Upper lobe of left lung (tissue), 6 donors: Measurements from ENCODE around the gene CACNA2D1. TPM values are rescaled to one million over a fixed set of nuclear protein-coding genes. Genes with fewer than 3 reads are reported as not detected.

Experiments used
- ATAC-seq, 2 donors: fragments of 200-7000 bp; cut with Tn5 transposase; one replicate each; pipeline ENCODE4 v1.9.1; 2022; ENCODE audit warnings: mild to moderate bottlenecking in 2 of 2, moderate library complexity in 2 of 2; ENCODE audit not compliant: low FRiP score in 2 of 2
- DNase-seq, 2 donors: peaks; one replicate each; pipeline ENCODE4 v3.0.0-alpha.2; 2019 to 2020
- H3K27ac ChIP-seq, 4 donors: fragments of 200-600 bp; sonication (generic); one replicate each; pipeline ENCODE4 v1.5.1; 2016 to 2019
- H3K27me3 ChIP-seq, 4 donors: fragments of 200-600 bp; sonication (generic); one replicate each; pipeline ENCODE4 v1.5.1; 2017 to 2019
- H3K36me3 ChIP-seq, 4 donors: fragments of 200-600 bp; sonication (generic); one replicate each; pipeline ENCODE4 v1.5.1; 2016 to 2019
- H3K4me1 ChIP-seq, 4 donors: fragments of 200-600 bp; sonication (generic); one replicate each; pipeline ENCODE4 v1.5.1; 2018 to 2019
- H3K4me3 ChIP-seq, 4 donors: fragments of 200-600 bp; sonication (generic); one replicate each; pipeline ENCODE4 v1.5.1; 2017 to 2019; ENCODE audit warnings: mild to moderate bottlenecking in 2 of 4, moderate library complexity in 1 of 4
- H3K9me3 ChIP-seq, 4 donors: fragments of 200-600 bp; sonication (generic); one replicate each; pipeline ENCODE4 v1.5.1; 2018 to 2019
- EP300 ChIP-seq, 4 donors: sonication (generic); formaldehyde crosslinking; IDR thresholded peaks; one replicate each; pipeline ENCODE4 v1.5.1; 2017; ENCODE audit warnings: antibody characterized with exemption in 4 of 4, control low read depth in 2 of 4
- POLR2A ChIP-seq, 4 donors: fragments of 450-650 bp; IDR thresholded peaks; one replicate each; pipeline ENCODE4 v1.5.1; 2016 to 2017; ENCODE audit warnings: antibody characterized with exemption in 4 of 4, mild to moderate bottlenecking in 2 of 4
- POLR2AphosphoS5 ChIP-seq, 2 donors: sonication (generic); formaldehyde crosslinking; IDR thresholded peaks; one replicate each; pipeline ENCODE4 v1.5.1; 2017; ENCODE audit warnings: antibody characterized with exemption in 2 of 2
- WGBS, 2 donors: methylation state at CpG; one replicate each; pipeline ENCODE4 v1.1.5; 2017 to 2018; 5-methylcytosine and 5-hydroxymethylcytosine counted together
- total RNA-seq, 6 donors: library from RNA; depleted of rRNA in 4 of 6; stranded (reverse); fragments of >200 nt in 4 of 6; gene quantifications; one replicate each; pipeline versions ENCODE4 v1.1.0 to v1.2.1, GENCODE V29; 2016 to 2021
- TF ChIP-seq, protein P1 (sequence below), 6 experiments: fragments of 450-650 bp in 4 of 6; fragments of 200-600 bp in 2 of 6; sonication (generic) in 2 of 6; IDR thresholded peaks; one replicate each; pipeline ENCODE4 v1.5.1; 2016 to 2019; ENCODE audit warnings: antibody characterized with exemption in 6 of 6
- donor health status: DM: no; HTN: no; CAD: no; lungs with moderate emphysema.
- donor health status: DM: no; HTN: yes; CAD: no; lungs with severe emphysema.

Gene CACNA2D1
- total RNA-seq, 6 donors from 2014 or later, result 6.7 to 85.9 (median 9.6) TPM

DNA sequence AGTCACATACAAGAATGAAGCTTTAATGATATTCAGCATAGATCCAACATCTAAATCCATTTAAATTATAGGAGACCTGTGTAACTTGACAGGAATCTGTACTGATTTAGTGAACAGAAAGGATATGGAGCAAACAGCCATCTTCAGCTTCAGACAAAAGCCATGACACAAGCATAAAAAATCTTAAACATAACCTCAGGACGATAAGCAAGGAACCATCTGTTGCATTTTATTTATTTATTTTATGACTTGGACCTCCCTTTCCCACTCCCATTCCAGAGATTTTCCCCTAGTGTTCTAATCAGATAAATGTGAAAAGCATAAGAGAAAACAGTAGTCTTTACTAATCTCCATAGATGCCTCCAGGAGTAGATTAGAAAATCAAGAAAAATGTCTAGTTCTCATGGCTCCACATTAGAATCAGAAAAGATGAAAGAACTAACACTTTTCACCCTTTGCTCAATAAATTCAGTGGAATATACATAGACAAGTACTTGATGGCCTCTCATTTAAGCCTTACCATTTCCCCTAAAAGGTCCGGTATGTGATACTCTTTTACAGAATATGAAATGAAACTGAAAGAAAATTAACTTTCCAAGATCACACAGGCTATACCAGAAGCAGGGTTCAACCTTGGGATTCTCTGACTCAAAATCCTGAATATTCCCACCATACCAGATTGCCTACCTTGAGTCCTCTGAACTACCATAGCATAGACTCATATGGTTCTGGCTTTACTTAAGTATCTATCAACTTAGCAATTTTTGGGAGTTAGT is 15.2 kb downstream of the CACNA2D1 start:
- no peaks in the 10 kb centered on the region for H3K4me1 ChIP-seq
- no peaks in the 10 kb centered on the region for H3K27me3 ChIP-seq
- H3K27ac ChIP-seq, result no peak overlapping the region
- ATAC-seq, result no peak
- TF ChIP-seq POLR2AphosphoS5 (IDR thresholded peaks at IDR 0.05), result no peak
- TF ChIP-seq EP300 (IDR thresholded peaks at IDR 0.05), result no peak
- TF ChIP-seq, protein P1, sequence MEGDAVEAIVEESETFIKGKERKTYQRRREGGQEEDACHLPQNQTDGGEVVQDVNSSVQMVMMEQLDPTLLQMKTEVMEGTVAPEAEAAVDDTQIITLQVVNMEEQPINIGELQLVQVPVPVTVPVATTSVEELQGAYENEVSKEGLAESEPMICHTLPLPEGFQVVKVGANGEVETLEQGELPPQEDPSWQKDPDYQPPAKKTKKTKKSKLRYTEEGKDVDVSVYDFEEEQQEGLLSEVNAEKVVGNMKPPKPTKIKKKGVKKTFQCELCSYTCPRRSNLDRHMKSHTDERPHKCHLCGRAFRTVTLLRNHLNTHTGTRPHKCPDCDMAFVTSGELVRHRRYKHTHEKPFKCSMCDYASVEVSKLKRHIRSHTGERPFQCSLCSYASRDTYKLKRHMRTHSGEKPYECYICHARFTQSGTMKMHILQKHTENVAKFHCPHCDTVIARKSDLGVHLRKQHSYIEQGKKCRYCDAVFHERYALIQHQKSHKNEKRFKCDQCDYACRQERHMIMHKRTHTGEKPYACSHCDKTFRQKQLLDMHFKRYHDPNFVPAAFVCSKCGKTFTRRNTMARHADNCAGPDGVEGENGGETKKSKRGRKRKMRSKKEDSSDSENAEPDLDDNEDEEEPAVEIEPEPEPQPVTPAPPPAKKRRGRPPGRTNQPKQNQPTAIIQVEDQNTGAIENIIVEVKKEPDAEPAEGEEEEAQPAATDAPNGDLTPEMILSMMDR (IDR thresholded peaks at IDR 0.05), result no peak
- no peak for TF ChIP-seq POLR2A (IDR thresholded peaks at IDR 0.05)
- no peaks in the 10 kb centered on the region for H3K9me3 ChIP-seq
- no peak overlapping the region for H3K4me3 ChIP-seq
- DNase-seq, result no peak
- no peaks in the 10 kb centered on the region for H3K36me3 ChIP-seq
- WGBS, 2 donors, result 75 to 76% methylated on average over 2 of the region's 2 CpGs

DNA sequence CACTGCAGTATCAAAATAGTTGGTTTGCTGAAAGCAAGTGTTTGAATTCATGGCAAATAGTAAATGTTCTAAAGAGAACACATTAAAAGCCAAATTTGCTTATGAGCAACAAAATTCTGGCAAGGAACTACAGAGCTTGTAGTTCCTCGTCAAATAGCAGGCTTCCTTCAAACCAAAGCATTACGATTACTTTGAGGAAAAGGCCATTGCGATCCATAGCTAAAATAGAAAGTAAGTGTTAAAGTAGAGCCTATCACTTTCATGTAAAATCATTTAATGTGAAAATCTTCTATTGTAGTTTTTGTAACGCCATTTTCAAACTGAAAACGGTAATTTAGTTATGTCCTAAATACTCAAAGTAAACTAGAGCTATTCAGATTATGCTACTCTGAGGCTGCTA is 20.1 kb downstream of the CACNA2D1 start:
- ATAC-seq (no peak), DNase-seq (no peak)
- Histone ChIP-seq H3K27ac (no peak overlapping the region), H3K4me3 (no peak overlapping the region), H3K27me3 (no peaks in the 10 kb centered on the region), H3K9me3 (no peaks in the 10 kb centered on the region), H3K4me1 (no peaks in the 10 kb centered on the region), H3K36me3 (no peaks in the 10 kb centered on the region)
- 72 to 78% methylated on average over 5 of the region's 5 CpGs for WGBS, 2 donors
- TF ChIP-seq, protein P1 (IDR thresholded peaks at IDR 0.05), result no peak
- TF ChIP-seq POLR2AphosphoS5 (IDR thresholded peaks at IDR 0.05), result no peak
- TF ChIP-seq EP300 (IDR thresholded peaks at IDR 0.05), result no peak
- TF ChIP-seq POLR2A (IDR thresholded peaks at IDR 0.05), result no peak

DNA sequence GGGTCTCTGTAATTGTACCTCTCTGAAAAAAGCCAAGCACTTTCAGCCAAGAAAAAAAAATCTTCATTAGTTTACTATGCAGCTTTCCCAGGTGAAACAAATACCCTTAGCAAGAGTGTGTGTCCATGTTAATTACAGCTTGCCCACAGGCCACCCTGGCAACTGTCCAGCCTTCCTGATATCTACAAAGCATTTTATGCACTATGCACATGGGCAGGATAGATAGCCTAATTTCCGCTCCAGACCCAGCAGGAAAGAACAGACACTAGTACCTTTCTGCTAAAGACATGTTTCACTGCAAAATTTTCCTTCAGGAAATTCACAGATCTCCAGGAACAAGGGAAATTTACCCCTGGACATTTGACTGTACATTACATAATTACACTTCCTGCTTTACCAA is 24.4 kb downstream of the CACNA2D1 start:
- no peaks in the 10 kb centered on the region for H3K9me3 ChIP-seq
- no peak overlapping the region for H3K4me3 ChIP-seq
- H3K27me3 ChIP-seq, result no peaks in the 10 kb centered on the region
- ATAC-seq, result no peak
- no peak for DNase-seq
- H3K36me3 ChIP-seq, result no peaks in the 10 kb centered on the region
- TF ChIP-seq EP300 (IDR thresholded peaks at IDR 0.05) (no peak), POLR2A (IDR thresholded peaks at IDR 0.05) (no peak), POLR2AphosphoS5 (IDR thresholded peaks at IDR 0.05) (no peak)
- TF ChIP-seq, protein P1 (IDR thresholded peaks at IDR 0.05), result no peak
- no peak overlapping the region for H3K27ac ChIP-seq
- WGBS, 2 donors, result 80 to 91% methylated on average over 1 of the region's 1 CpG
- no peaks in the 10 kb centered on the region for H3K4me1 ChIP-seq

DNA sequence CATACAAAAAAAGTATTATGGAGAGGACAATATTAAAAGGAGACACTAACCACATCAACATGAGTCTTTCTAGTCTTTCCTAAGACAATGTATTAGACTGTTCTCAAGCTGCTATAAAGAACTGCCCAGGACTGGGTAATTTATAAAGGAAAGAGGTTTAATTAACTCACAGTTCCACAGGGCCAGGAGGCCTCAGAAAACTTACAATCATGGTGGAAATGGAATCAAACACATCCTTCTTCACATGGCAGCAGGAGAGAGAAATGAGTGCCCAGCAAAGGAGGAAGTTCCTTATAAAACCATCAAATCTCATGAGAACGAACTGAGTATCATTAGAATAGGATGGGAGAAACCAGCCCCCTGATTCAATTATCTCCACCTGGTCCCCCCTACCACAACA is 25.7 kb downstream of the CACNA2D1 start:
- ATAC-seq (no peak), DNase-seq (no peak)
- Histone ChIP-seq H3K36me3 (no peaks in the 10 kb centered on the region), H3K4me3 (no peak overlapping the region), H3K4me1 (no peaks in the 10 kb centered on the region), H3K27ac (no peak overlapping the region), H3K9me3 (no peaks in the 10 kb centered on the region), H3K27me3 (no peaks in the 10 kb centered on the region)
- no peak for TF ChIP-seq EP300 (IDR thresholded peaks at IDR 0.05)
- whole genome bisulfite sequencing, 2 donors, result 86 to 87% methylated on average over 1 of the region's 1 CpG

DNA sequence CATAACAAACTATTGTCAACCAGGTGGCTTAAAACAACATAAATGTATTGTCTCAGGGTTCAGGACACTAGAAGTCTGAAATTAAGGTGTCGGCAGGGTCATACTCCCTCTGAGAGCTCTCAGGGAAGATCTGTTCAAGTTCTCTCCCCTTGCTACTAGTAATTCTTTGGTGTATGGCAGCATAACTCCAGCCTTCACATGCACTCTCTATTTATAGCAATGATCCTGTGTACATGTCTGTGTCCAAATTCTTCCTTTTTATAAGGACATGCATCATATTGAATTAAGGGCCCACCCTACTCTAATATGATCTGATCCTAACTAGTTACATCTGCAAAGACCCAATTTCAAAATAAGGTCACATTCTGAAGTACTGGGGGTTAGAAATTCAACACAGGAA is 27.2 kb downstream of the CACNA2D1 start:
- no peak for TF ChIP-seq POLR2A (IDR thresholded peaks at IDR 0.05)
- TF ChIP-seq EP300 (IDR thresholded peaks at IDR 0.05), result no peak
- TF ChIP-seq POLR2AphosphoS5 (IDR thresholded peaks at IDR 0.05), result no peak
- TF ChIP-seq, protein P1 (IDR thresholded peaks at IDR 0.05), result no peak
- no peaks in the 10 kb centered on the region for H3K9me3 ChIP-seq
- H3K36me3 ChIP-seq, result no peaks in the 10 kb centered on the region
- DNase-seq (no peak), ATAC-seq (no peak)
- no peaks in the 10 kb centered on the region for H3K4me1 ChIP-seq
- H3K27me3 ChIP-seq, result no peaks in the 10 kb centered on the region
- H3K27ac ChIP-seq, result no peak overlapping the region
- 95 to 96% methylated on average over 1 of the region's 1 CpG for WGBS, 2 donors
- H3K4me3 ChIP-seq, result no peak overlapping the region
